ENCODE measurements around the gene MRPS30.

- TF ChIP-seq CTCF (IDR thresholded peaks at IDR 0.05 in 2 of 3, conservative IDR thresholded peaks at IDR 0.05 in 1 of 3; ENCODE audit: borderline replicate concordance in 1 of 3, insufficient read depth in 1 of 3, low read depth in 2 of 3, low read length in 2 of 3) (no peak), SIN3A (IDR thresholded peaks at IDR 0.05; ENCODE audit: low read depth) (no peak), ZNF274 (IDR thresholded peaks at IDR 0.05; ENCODE audit: low read depth, low read length) (no peak), RAD21 (IDR thresholded peaks at IDR 0.05; ENCODE audit: low read depth) (no peak), POLR2A (IDR thresholded peaks at IDR 0.05; ENCODE audit: borderline replicate concordance, extremely low read depth, insufficient read depth, insufficient read length) (no peak), SP1 (IDR thresholded peaks at IDR 0.05; ENCODE audit: low read depth) (no peak), FOSL1 (IDR thresholded peaks at IDR 0.05; ENCODE audit: low read depth) (no peak), EZH2 (IDR thresholded peaks at IDR 0.05) (no peak), EZH2phosphoT487 (IDR thresholded peaks at IDR 0.05; ENCODE audit: borderline replicate concordance) (no peak), JUND (IDR thresholded peaks at IDR 0.05) (no peak)
Observed at GRCh38 chr5:44833249-44833648, 24.5 kb downstream of the MRPS30 start.

All from HCT116 (cell line).